T-cell (primary cell): ENCODE measurements around the gene TRAF7. TPM values are rescaled to one million over a fixed set of nuclear protein-coding genes. Genes with fewer than 3 reads are reported as not detected.
"Not testable (repeated sequence)": the region's sequence is repeated elsewhere in the genome, so short reads cannot be mapped to it uniquely, and the experiment has no call there.

Experiments
- ATAC-seq, 4 experiments: fragments of 200-7000 bp in 3 of 4; fragments of 150-1000 bp in 1 of 4; cut with Tn5 transposase; replicated peaks in 1 of 4; 1 replicate in 3 of 4; 2 replicates in 1 of 4; pipeline ENCODE4 v1.10.0; 2021; ENCODE audit warnings: moderate library complexity in 3 of 4, mild to moderate bottlenecking in 2 of 4, moderate number of reproducible peaks in 1 of 4
- CTCF ChIA-PET, 2 donors: fragments of 300-600 bp; sonication (Branson Sonifier 250); formaldehyde crosslinking; loops; one replicate each; lab custom pipeline; 2022; ENCODE audit warnings: antibody characterized with exemption in 2 of 2; lab: Charles Lee
- POLR2A ChIA-PET, 2 donors: fragments of 300-600 bp; sonication (Branson Sonifier 250); formaldehyde crosslinking; loops; one replicate each; lab custom pipeline; 2022; ENCODE audit warnings: antibody characterized with exemption in 2 of 2; lab: Charles Lee
- DNase-seq, 35 experiments: peaks; one replicate each; pipeline versions ENCODE4 v3.0.0 to v3.0.0-alpha.2; 2013 to 2023
- H3K27ac ChIP-seq: one replicate; pipeline ENCODE4 v1.5.1; 2013; ENCODE audit warnings: low read length
- H3K27me3 ChIP-seq, 2 experiments: replicated peaks in 1 of 2; 1 replicate in 1 of 2; 2 replicates in 1 of 2; pipeline versions ENCODE4 v1.6.1 to v1.7.0; 2013; ENCODE audit warnings: low read length in 1 of 2, mixed read lengths in 1 of 2; ENCODE audit not compliant: control insufficient read depth in 2 of 2, insufficient read depth in 2 of 2; ENCODE audit errors: extremely low read depth in 1 of 2
- H3K36me3 ChIP-seq, 2 donors: 1 replicate in 1 of 2; 2 replicates in 1 of 2; pipeline versions ENCODE4 v1.6.1 to v1.7.0; 2013; ENCODE audit warnings: low read length in 1 of 2; ENCODE audit not compliant: control insufficient read depth in 2 of 2, insufficient read depth in 1 of 2; ENCODE audit errors: extremely low read depth in 1 of 2
- H3K4me1 ChIP-seq, 2 experiments: 1 replicate in 1 of 2; 2 replicates in 1 of 2; pipeline versions ENCODE4 v1.6.1 to v1.7.0; 2013; ENCODE audit warnings: low read length in 2 of 2, mixed read lengths in 1 of 2; ENCODE audit not compliant: insufficient read depth in 2 of 2, control insufficient read depth in 1 of 2; ENCODE audit errors: extremely low read depth in 1 of 2
- H3K4me3 ChIP-seq, 2 donors: 1 replicate in 1 of 2; 2 replicates in 1 of 2; pipeline versions ENCODE4 v1.5.1 to v1.7.0; 2013; ENCODE audit warnings: mild to moderate bottlenecking in 2 of 2, low read length in 1 of 2, moderate library complexity in 1 of 2; ENCODE audit not compliant: control insufficient read depth in 1 of 2; ENCODE audit errors: extremely low read depth in 1 of 2
- H3K9me3 ChIP-seq: 2 replicates; pipeline ENCODE4 v1.7.0; 2013
- H3K27ac Mint-ChIP-seq, 2 donors: one replicate each; pipeline ENCODE4 v1.8.0; 2020 to 2021; ENCODE audit warnings: mild to moderate bottlenecking in 2 of 2, mixed read lengths in 2 of 2
- H3K27me3 Mint-ChIP-seq, 2 donors: one replicate each; pipeline ENCODE4 v1.8.0; 2021 to 2022; ENCODE audit warnings: mixed read lengths in 2 of 2
- H3K36me3 Mint-ChIP-seq: one replicate; pipeline ENCODE4 v1.8.0; 2021; ENCODE audit warnings: mixed read lengths
- H3K4me1 Mint-ChIP-seq, 3 donors: one replicate each; pipeline ENCODE4 v1.8.0; 2020 to 2022; ENCODE audit warnings: mixed read lengths in 3 of 3, mild to moderate bottlenecking in 1 of 3
- H3K4me3 Mint-ChIP-seq, 3 donors: one replicate each; pipeline ENCODE4 v1.8.0; 2020 to 2022; ENCODE audit warnings: mild to moderate bottlenecking in 3 of 3, mixed read lengths in 3 of 3, moderate library complexity in 3 of 3
- H3K9me3 Mint-ChIP-seq, 3 donors: one replicate each; pipeline ENCODE4 v1.8.0; 2020 to 2022; ENCODE audit warnings: mixed read lengths in 3 of 3
- WGBS: methylation state at CpG from one replicate; pipeline ENCODE4 v1.1.5; 2013; ENCODE audit warnings: missing lambda C conversion rate; ENCODE audit not compliant: insufficient coverage; 5-methylcytosine and 5-hydroxymethylcytosine counted together
- total RNA-seq, 35 experiments: library from RNA in 6 of 35; stranded (reverse) in 6 of 35; fragments of 120-200 nt in 1 of 35; gene quantifications; one replicate each; pipeline versions ENCODE4 v1.2.1 to v1.2.4 and lab custom pipeline; 2013 to 2026

TRAF7 gene
- total RNA-seq, 5 donors from 2014 or later (not counting 1 experiment from before 2014, with no cell fraction given) = 25.6 to 54.3 (median 43.9) TPM

DNA sequence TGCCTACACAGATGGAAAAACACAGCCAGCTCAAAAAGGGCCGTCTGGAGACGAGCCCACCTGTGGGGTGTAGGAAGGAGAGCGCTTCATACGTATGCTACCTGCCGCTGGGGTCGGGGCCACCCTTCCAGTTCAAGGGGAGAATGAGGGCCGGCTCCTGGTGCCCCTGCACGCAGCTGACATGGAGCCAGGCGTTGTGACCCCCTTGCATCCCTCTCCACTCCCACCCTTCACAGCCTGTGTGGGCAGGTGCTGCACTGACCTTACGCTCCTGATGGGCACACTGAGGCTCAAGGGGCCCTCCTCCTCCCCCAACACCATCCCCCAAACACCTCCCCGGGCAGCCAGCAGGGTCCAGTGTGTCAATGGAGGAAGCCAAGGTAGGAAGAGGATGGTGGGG is 30.0 kb upstream of the TRAF7 start:
- H3K27me3 Mint-ChIP-seq, H3K27me3 ChIP-seq, H3K36me3 Mint-ChIP-seq, H3K36me3 ChIP-seq, H3K4me3 Mint-ChIP-seq, H3K9me3 ChIP-seq, CTCF ChIA-PET, ATAC-seq, H3K9me3 Mint-ChIP-seq, POLR2A ChIA-PET, H3K27ac ChIP-seq, DNase-seq, H3K4me3 ChIP-seq: not testable (repeated sequence)
- Mint-ChIP-seq H3K4me1 (peaks cover 19 to 34% (median 19%) of the 10 kb centered on the region in 3 donors), H3K27ac (peak overlapping the region in 1 of 2 donors; percentile 58)
- peaks cover 0 to 14% of the 10 kb centered on the region in 2 experiments for H3K4me1 ChIP-seq
- 68% methylated on average over 3 of the region's 11 CpGs for WGBS

DNA sequence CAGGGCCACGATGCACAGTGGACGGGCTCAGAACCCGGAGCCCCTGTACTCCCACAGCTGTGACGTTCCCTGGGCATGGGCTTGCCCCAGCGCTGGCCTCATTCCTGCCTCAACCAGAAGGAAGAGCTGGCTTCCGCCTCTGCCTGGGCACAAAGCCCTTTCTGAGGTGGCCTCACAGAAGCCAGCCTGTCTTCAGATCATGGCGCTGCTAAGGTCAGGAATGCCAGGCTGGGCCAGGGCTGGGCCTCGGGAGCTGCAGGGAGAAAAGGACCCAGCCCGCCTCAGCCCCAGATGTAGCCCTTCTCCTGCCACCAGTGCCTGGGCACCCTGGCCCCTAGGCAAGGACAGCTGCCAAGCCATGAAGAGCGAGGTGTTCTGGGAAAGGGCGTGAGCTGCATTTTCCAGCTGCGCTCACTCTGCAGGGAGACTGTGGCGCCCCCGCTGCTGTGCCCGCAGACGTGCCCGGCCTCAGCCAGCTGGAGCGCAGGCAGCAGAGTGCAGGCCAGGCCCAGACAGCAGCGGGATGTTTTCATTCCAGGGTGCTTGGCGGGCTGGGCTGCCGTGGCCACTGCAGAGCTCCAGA is 29.3 kb upstream of the TRAF7 start:
- DNase-seq, H3K36me3 Mint-ChIP-seq, H3K27ac ChIP-seq, H3K4me3 Mint-ChIP-seq, POLR2A ChIA-PET, CTCF ChIA-PET, H3K4me3 ChIP-seq, H3K36me3 ChIP-seq, H3K9me3 Mint-ChIP-seq, H3K27me3 Mint-ChIP-seq, H3K27ac Mint-ChIP-seq, ATAC-seq, H3K9me3 ChIP-seq, H3K27me3 ChIP-seq: not testable (repeated sequence)
- H3K4me1 ChIP-seq = peaks cover 0 to 14% of the 10 kb centered on the region in 2 experiments
- WGBS = 91% methylated on average over 19 of the region's 21 CpGs
- peaks cover 20 to 27% (median 21%) of the 10 kb centered on the region in 3 donors for H3K4me1 Mint-ChIP-seq

DNA sequence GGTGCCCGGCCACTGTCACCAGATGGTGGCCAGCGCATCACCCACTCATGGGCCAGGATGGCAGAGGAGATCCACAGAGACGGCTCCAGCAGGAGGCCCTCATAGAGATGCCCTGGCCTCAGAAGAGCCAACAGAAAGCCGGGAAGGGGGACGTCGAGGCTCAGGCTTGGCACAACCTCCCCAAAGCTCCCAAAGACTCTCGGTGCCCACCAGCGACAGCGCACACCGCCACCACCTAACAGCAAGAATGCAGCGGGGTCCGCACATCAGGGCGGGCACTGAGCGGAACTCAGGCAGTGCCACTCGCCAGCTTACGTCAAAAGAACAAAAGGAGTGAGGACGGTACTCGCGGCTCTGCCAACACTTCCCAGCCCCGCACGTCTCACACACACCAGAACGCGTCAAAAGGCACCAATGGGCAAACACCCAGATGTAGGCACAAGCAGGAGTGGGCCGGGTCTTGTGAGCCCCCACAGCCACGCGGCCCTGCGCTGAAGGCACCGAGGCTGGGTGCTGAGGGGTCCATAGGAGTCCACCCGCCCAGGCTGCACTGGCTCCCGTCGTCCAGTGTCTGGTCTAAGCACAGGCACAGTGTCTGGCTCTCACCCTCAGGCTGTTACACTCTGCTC is 28.5 kb upstream of the TRAF7 start:
- POLR2A ChIA-PET, H3K27ac ChIP-seq, H3K36me3 ChIP-seq, H3K9me3 ChIP-seq, H3K27me3 Mint-ChIP-seq, H3K4me3 ChIP-seq, H3K36me3 Mint-ChIP-seq, H3K4me3 Mint-ChIP-seq, H3K27me3 ChIP-seq, H3K9me3 Mint-ChIP-seq, CTCF ChIA-PET: not testable (repeated sequence)
- DNase-seq (peak in 1 of 35 experiments; percentile 17), ATAC-seq (peak in 2 of 4 experiments; percentile 3 to 4)
- peak overlapping the region in 1 of 2 donors; percentile 44 for H3K27ac Mint-ChIP-seq
- H3K4me1 Mint-ChIP-seq = peaks cover 19 to 27% (median 19%) of the 10 kb centered on the region in 3 donors
- WGBS = 94% methylated on average over 24 of the region's 31 CpGs
- H3K4me1 ChIP-seq = peaks cover 0 to 14% of the 10 kb centered on the region in 2 experiments

DNA sequence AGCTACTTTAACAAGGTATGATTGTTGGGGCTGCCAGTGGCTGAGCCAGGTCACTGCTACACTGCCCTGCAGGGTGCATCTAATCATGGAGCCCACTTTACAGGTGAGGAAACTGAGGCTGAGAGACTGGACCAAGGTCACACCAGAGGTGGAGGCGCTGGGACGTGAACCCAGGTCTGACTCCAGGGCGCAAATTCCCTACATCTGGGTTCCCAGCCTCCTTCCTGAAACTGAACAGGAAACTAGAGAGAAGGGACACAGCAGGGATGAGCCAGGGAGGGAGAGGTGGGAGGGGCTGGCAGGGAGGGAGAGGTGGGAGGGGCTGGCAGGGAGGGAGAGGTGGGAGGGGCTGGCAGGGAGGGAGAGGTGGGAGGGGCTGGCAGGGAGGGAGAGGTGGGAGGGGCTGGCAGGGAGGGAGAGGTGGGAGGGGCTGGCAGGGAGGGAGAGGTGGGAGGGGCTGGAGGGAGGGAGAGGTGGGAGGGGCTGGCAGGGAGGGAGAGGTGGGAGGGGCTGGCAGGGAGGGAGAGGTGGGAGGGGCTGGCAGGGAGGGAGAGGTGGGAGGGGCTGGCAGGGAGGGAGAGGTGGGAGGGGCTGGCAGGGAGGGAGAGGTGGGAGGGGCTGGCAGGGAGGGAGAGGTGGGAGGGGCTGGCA is 27.8 kb upstream of the TRAF7 start:
- DNase-seq = peak in 5 of 35 experiments; percentile 19 to 38 (median 22)
- H3K4me1 ChIP-seq = peaks cover 0 to 14% of the 10 kb centered on the region in 2 experiments
- H3K4me3 ChIP-seq, POLR2A ChIA-PET, H3K27ac Mint-ChIP-seq, H3K9me3 ChIP-seq, H3K4me3 Mint-ChIP-seq, CTCF ChIA-PET, H3K27me3 Mint-ChIP-seq, H3K9me3 Mint-ChIP-seq, H3K27me3 ChIP-seq, H3K36me3 ChIP-seq, H3K36me3 Mint-ChIP-seq, H3K27ac ChIP-seq: not testable (repeated sequence)
- peak in 1 of 4 experiments; percentile 25 for ATAC-seq
- 100% methylated on average over 1 of the region's 3 CpGs for WGBS
- peaks cover 16 to 27% (median 19%) of the 10 kb centered on the region in 3 donors for H3K4me1 Mint-ChIP-seq

DNA sequence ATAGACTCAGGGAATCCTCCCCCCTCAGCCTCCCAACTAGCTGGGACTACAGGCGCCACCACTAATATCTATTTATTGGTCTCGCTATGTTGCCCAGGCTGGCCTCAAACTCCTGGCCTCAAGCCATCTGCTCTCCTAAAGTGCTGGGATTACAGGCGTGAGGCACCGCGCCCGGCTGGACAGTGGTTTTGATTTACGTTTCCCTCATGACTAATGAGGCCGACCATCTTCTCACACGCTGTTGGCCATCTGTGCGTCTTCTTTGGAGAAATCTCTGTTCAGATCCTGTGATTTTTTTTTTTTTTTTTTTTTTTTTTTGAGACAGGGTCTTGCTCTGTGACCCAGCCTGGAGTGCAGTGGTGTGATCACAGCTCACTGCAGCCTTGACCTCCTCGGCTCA is 26.3 kb upstream of the TRAF7 start:
- peak overlapping the region in 1 of 3 donors; percentile 73 for H3K4me3 Mint-ChIP-seq
- H3K27me3 Mint-ChIP-seq, DNase-seq, POLR2A ChIA-PET, H3K36me3 Mint-ChIP-seq, H3K27ac ChIP-seq, H3K4me3 ChIP-seq, ATAC-seq, H3K27ac Mint-ChIP-seq, H3K9me3 Mint-ChIP-seq, H3K36me3 ChIP-seq, CTCF ChIA-PET, H3K9me3 ChIP-seq, H3K27me3 ChIP-seq: not testable (repeated sequence)
- H3K4me1 ChIP-seq = peaks cover 0 to 14% of the 10 kb centered on the region in 2 experiments
- WGBS = 86% methylated on average over 5 of the region's 11 CpGs
- peaks cover 16 to 27% (median 19%) of the 10 kb centered on the region in 3 donors for H3K4me1 Mint-ChIP-seq

DNA sequence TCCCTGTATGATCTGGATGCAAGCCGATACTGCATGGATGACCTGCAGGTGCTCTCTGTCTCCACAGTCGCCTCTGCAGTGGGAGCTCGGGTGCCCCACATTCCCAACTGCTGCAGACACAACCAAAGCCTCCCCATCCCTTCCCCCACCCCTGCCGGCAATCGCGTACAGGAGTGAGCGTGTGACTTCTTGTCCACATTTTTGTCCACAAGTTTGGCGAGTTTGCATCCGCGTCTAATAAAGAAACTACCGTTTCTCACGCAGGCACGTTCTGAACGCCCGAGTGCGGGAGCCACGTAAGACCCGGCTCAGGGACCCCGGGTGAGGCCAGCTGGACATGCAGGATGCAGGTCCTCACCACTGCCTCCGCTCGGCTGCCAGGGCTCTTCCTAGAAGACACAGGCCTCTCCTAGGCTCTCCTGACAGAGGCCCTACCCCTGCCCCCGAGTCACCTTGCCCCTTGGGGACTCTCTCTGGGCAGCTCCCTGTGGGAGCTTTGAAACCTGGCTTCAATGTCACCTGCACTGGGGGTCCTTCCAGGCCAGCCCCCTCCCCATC is 25.6 kb upstream of the TRAF7 start:
- H3K27ac ChIP-seq, H3K4me3 ChIP-seq, H3K4me3 Mint-ChIP-seq, POLR2A ChIA-PET, ATAC-seq, CTCF ChIA-PET, H3K27ac Mint-ChIP-seq, H3K27me3 ChIP-seq, H3K9me3 Mint-ChIP-seq, H3K36me3 ChIP-seq, DNase-seq, H3K36me3 Mint-ChIP-seq, H3K9me3 ChIP-seq, H3K27me3 Mint-ChIP-seq: not testable (repeated sequence)
- peaks cover 0 to 20% of the 10 kb centered on the region in 2 experiments for H3K4me1 ChIP-seq
- WGBS = 96% methylated on average over 16 of the region's 22 CpGs
- H3K4me1 Mint-ChIP-seq = peaks cover 18 to 27% (median 19%) of the 10 kb centered on the region in 3 donors
